Glutamatergic neuron (in vitro differentiated cells): ENCODE data around the gene KRTAP9-3. TPM values are rescaled to one million over a fixed set of nuclear protein-coding genes. Genes with fewer than 3 reads are reported as not detected.

Source experiments
- DNase-seq: peaks from one replicate; pipeline ENCODE4 v3.0.0; 2022
- H3K27ac Mint-ChIP-seq: one replicate; pipeline ENCODE4 v1.8.0; 2020; ENCODE audit warnings: mild to moderate bottlenecking, mixed read lengths, inconsistent platforms; ENCODE audit not compliant: unreplicated experiment
- H3K27me3 Mint-ChIP-seq: one replicate; pipeline ENCODE4 v1.8.0; 2020; ENCODE audit warnings: mild to moderate bottlenecking, moderate library complexity, mixed read lengths, inconsistent platforms; ENCODE audit not compliant: unreplicated experiment
- H3K36me3 Mint-ChIP-seq: one replicate; pipeline ENCODE4 v1.8.0; 2020; ENCODE audit warnings: mild to moderate bottlenecking, mixed read lengths, inconsistent platforms; ENCODE audit not compliant: unreplicated experiment
- H3K4me1 Mint-ChIP-seq: one replicate; pipeline ENCODE4 v1.8.0; 2020; ENCODE audit warnings: mild to moderate bottlenecking, low read depth, mixed read lengths, inconsistent platforms; ENCODE audit not compliant: unreplicated experiment
- H3K4me3 Mint-ChIP-seq: one replicate; pipeline ENCODE4 v1.8.0; 2020; ENCODE audit warnings: mild to moderate bottlenecking, mixed read lengths, inconsistent platforms; ENCODE audit not compliant: unreplicated experiment
- H3K9me3 Mint-ChIP-seq: one replicate; pipeline ENCODE4 v1.8.0; 2020; ENCODE audit warnings: mild to moderate bottlenecking, moderate library complexity, mixed read lengths, inconsistent platforms; ENCODE audit not compliant: unreplicated experiment
- total RNA-seq: library from RNA; stranded (reverse); fragmentation: NEBNext Ultra II Directional; extraction: Animal tissue kit (Norgen Biotek cat#: 25700); gene quantifications from one replicate; pipeline ENCODE4 v1.2.1, GENCODE V29; 2021; ENCODE audit not compliant: unreplicated experiment
- TF ChIP-seq, protein P1 (sequence below): fragments of 200-600 bp; sonication (generic); IDR thresholded peaks from one replicate; pipeline ENCODE4 v1.5.0; 2021; ENCODE audit not compliant: partially characterized antibody, unreplicated experiment

KRTAP9-3 gene
- total RNA-seq, 1 donor from 2014 or later, result not detected

DNA sequence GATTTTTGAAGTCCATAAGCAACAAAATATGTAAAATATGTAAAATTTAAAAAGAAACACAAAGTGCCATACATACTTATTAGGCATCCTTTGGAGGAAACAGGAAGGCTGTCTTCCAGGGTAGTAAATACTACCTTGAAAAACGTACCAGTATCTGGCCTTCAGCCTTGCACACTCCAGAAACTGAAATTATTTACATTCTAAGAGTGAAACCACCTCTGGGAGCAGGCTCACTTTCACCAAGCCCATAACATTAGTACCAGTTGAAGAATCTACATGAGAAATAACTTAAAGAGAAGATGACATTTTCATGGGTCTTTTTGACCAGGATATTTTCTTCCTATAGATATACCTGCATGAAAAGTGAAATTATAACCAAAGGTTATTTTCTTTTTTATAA is 36.2 kb upstream of the KRTAP9-3 start:
- H3K36me3 Mint-ChIP-seq, result peaks cover 5% of the 10 kb centered on the region

DNA sequence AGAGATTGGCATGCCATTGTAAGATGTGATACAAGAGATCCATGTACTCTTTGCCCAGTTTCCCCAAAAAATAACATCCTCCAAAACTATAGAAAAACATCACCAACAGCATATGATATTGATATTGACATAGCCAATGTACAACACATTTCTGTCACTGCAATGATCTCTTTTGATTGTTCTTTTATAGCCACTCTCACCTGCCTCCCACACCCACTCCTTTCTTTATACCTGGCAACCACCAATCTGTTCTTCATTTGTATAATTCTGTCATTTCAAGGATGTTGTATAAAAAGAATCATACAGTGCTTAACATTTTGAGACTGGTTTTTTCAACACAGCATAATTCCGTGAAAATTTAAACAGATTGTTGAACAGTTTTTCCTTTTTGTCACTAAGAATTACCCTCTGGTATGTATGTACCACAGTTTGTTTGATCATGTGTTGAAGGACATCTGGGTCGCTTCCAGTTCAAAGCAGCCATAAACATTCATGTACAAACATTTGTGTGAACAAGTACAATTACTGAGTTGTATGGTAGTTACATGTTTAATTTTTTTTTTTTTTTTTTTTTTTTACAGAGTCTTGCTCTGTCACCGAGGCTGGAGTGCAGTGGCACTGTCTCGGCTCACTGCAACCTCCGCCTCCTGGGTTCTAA is 32.7 kb upstream of the KRTAP9-3 start:
- Mint-ChIP-seq H3K4me3 (no peak overlapping the region), H3K4me1 (no peaks in the 10 kb centered on the region), H3K36me3 (peaks cover 5% of the 10 kb centered on the region), H3K27ac (no peak overlapping the region), H3K9me3 (peaks cover 4% of the 10 kb centered on the region), H3K27me3 (no peaks in the 10 kb centered on the region)
- DNase-seq, result no peak
- TF ChIP-seq, protein P1, sequence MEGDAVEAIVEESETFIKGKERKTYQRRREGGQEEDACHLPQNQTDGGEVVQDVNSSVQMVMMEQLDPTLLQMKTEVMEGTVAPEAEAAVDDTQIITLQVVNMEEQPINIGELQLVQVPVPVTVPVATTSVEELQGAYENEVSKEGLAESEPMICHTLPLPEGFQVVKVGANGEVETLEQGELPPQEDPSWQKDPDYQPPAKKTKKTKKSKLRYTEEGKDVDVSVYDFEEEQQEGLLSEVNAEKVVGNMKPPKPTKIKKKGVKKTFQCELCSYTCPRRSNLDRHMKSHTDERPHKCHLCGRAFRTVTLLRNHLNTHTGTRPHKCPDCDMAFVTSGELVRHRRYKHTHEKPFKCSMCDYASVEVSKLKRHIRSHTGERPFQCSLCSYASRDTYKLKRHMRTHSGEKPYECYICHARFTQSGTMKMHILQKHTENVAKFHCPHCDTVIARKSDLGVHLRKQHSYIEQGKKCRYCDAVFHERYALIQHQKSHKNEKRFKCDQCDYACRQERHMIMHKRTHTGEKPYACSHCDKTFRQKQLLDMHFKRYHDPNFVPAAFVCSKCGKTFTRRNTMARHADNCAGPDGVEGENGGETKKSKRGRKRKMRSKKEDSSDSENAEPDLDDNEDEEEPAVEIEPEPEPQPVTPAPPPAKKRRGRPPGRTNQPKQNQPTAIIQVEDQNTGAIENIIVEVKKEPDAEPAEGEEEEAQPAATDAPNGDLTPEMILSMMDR, result no peak

More for the DNA sequence above, 36.2 kb upstream of the KRTAP9-3 start:
- TF ChIP-seq, protein P1, result no peak
- Mint-ChIP-seq H3K4me1 (no peaks in the 10 kb centered on the region), H3K27me3 (peaks cover 2% of the 10 kb centered on the region), H3K27ac (no peak overlapping the region), H3K4me3 (no peak overlapping the region), H3K9me3 (peaks cover 4% of the 10 kb centered on the region)
- DNase-seq, result no peak

DNA sequence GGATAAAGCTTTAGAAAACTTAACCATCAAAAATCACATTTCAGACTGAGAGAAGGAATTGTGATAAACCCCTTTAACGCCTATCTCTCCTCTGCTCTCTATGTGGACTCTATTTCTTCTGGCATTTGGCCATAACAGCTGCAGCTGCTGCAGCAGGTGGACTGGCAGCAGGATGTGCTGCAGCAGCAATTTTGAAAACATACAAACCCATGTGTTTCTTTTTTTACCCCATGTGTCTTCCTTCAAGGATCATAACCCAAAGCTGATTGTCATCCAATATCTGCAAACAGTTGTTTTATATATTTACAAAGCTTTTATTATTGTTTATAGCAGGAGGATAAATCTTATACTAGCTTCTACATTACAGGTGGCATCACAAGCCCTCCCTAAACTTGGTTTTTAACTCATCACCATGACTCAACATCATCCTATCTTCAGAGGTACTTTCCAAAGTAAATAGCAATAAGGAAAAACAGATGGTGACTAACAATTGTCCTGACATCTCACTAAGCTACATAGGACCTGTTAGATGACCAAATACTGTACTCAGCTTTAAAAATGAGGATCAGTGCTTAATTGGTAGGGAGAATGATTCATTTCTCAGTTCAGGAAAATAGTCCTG is 20.3 kb upstream of the KRTAP9-3 start:
- peaks cover 6% of the 10 kb centered on the region for H3K27me3 Mint-ChIP-seq
- peaks cover 3% of the 10 kb centered on the region for H3K9me3 Mint-ChIP-seq
- H3K27ac Mint-ChIP-seq, result no peak overlapping the region
- no peak for DNase-seq
- no peaks in the 10 kb centered on the region for H3K36me3 Mint-ChIP-seq
- H3K4me1 Mint-ChIP-seq, result peaks cover 2% of the 10 kb centered on the region
- TF ChIP-seq, protein P1, result no peak
- no peak overlapping the region for H3K4me3 Mint-ChIP-seq

DNA sequence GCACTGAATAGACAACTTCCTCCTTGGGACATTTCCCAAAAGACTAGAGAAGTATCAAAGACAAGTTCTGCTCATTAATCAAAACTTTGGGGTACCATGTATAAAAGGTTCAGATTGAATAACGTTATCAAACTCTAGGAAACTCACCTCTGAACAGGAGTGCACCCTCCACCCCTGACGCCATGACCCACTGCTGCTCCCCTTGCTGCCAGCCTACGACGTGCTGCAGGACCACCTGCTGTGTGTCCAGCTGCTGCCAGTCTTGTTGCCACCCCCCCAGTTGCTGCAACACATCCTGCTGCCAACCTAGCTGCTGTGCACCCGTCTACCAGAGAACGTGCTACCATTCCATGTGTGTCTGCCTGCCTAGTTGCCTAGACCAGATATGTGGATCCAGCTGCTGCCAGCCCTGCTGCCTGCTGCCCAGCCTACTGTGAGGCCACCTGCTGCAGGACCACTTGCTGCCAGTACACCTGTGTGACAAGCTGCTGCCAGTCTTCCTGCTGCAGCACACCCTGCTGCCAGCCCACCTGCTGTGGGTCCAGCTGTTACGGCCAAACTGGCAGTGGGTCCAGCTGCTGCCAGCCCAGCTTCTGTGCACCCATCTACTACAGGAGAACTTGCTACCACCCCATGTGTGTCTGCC is 19.6 kb upstream of the KRTAP9-3 start:
- Mint-ChIP-seq H3K4me3 (no peak overlapping the region), H3K27me3 (peaks cover 6% of the 10 kb centered on the region), H3K9me3 (peaks cover 3% of the 10 kb centered on the region), H3K4me1 (peaks cover 2% of the 10 kb centered on the region), H3K36me3 (no peaks in the 10 kb centered on the region), H3K27ac (peak overlapping the region; percentile 12)
- peak; percentile 17 for DNase-seq
- TF ChIP-seq, protein P1, result no peak

DNA sequence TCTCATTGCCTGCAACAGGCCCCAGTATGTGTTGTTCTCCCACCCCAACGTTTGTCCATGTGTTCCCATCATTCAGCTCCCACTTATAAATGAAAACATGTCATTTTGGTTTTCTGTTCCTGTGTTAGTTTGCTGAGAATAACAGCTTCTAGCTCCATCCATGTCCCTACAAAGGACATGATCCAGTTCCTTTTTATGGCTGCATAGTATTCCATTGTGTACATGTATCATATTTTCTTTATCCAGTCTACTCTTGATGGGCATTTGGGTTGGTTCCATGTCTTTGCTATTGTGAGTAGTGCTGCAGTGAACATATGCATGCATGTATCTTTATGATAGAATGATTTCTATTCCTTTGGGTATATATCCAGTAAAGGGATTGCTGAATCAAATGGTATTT is 16.6 kb upstream of the KRTAP9-3 start:
- Mint-ChIP-seq H3K27me3 (peaks cover 6% of the 10 kb centered on the region), H3K27ac (no peak overlapping the region), H3K36me3 (no peaks in the 10 kb centered on the region), H3K4me1 (peaks cover 2% of the 10 kb centered on the region), H3K4me3 (no peak overlapping the region), H3K9me3 (peaks cover 1% of the 10 kb centered on the region)
- DNase-seq, result no peak
- TF ChIP-seq, protein P1, result no peak
